GM12878 (cell line): ENCODE measurements around the gene ALOX12B. TPM values are rescaled to one million over a fixed set of nuclear protein-coding genes. Genes with fewer than 3 reads are reported as not detected.

ENCODE experiments used
- ATAC-seq: fragments of 200-7000 bp; cut with Tn5 transposase; 3 replicates; pipeline ENCODE4 v1.9.1; 2020; ENCODE audit warnings: mild to moderate bottlenecking, moderate library complexity
- BruUV-seq: library from RNA; stranded (reverse); fragments of 400-500 nt; replicated peaks from 2 replicates; lab custom pipeline; 2021; lab: Mats Ljungman, UMichigan
- CTCF ChIA-PET: fragments of 300-600 bp; sonication (Branson Sonifier 250); formaldehyde crosslinking; extraction: SDS; loops from one replicate; lab custom pipeline; 2021; ENCODE audit warnings: inconsistent platforms; lab: Yijun Ruan, JAX
- POLR2A ChIA-PET: fragments of 350-600 bp; formaldehyde crosslinking; extraction: SDS; loops from one replicate; lab custom pipeline; 2021; ENCODE audit warnings: inconsistent platforms; lab: Charles Lee
- RAD21 ChIA-PET: fragments of 300-600 bp; sonication (Branson Sonifier 250); formaldehyde crosslinking; loops from one replicate; lab custom pipeline; 2023; ENCODE audit warnings: antibody characterized with exemption; ENCODE audit not compliant: unreplicated experiment; lab: Charles Lee
- SMC1A ChIA-PET: fragments of 300-600 bp; sonication (Branson Sonifier 250); formaldehyde crosslinking; loops from one replicate; lab custom pipeline; 2023; ENCODE audit not compliant: unreplicated experiment, uncharacterized antibody; lab: Charles Lee
- DNase-seq: peaks from one replicate; pipeline ENCODE4 v3.0.0-alpha.2; 2011; ENCODE audit warnings: low read depth, low spot score
- FAIRE-seq: peaks from 3 replicates; lab custom pipeline; 2011; peaks lifted over from hg19 to GRCh38; lab: Jason Lieb, UNC
- H2AFZ ChIP-seq: 2 replicates; pipeline ENCODE4 v1.6.0; 2011; ENCODE audit warnings: low read depth, low read length, control low read depth; ENCODE audit not compliant: control insufficient read depth
- H3K27ac ChIP-seq: 2 replicates; pipeline ENCODE4 v1.5.1; 2011; ENCODE audit warnings: control low read depth; ENCODE audit not compliant: control insufficient read depth, insufficient read depth
- H3K27me3 ChIP-seq, 2 experiments: replicated peaks in 1 of 2; 2 replicates each; pipeline versions ENCODE4 v1.6.0 to v1.6.1; 2011; ENCODE audit warnings: low read length in 1 of 2; ENCODE audit not compliant: control insufficient read depth in 2 of 2, insufficient read depth in 2 of 2
- H3K36me3 ChIP-seq, 2 experiments: 2 replicates each; pipeline ENCODE4 v1.5.1; 2011; ENCODE audit warnings: low read length in 1 of 2; ENCODE audit not compliant: control insufficient read depth in 2 of 2, insufficient read depth in 2 of 2
- H3K4me1 ChIP-seq: 2 replicates; pipeline ENCODE4 v1.6.1; 2011; ENCODE audit warnings: mild to moderate bottlenecking, low read length, moderate library complexity, mixed read lengths; ENCODE audit not compliant: control insufficient read depth, insufficient read depth
- H3K4me2 ChIP-seq: 2 replicates; pipeline ENCODE4 v1.6.0; 2011; ENCODE audit warnings: control low read depth; ENCODE audit not compliant: control insufficient read depth, insufficient read depth
- H3K4me3 ChIP-seq: fragments of 200-600 bp; sonication (generic); 2 replicates; pipeline ENCODE4 v1.5.1; 2016
- H3K79me2 ChIP-seq: 2 replicates; pipeline ENCODE4 v1.6.0; 2011; ENCODE audit warnings: low read length; ENCODE audit not compliant: control insufficient read depth, insufficient read depth
- H3K9ac ChIP-seq: 2 replicates; pipeline ENCODE4 v1.8.0; 2011; ENCODE audit warnings: low read length, control low read depth, mixed read lengths; ENCODE audit not compliant: control insufficient read depth, insufficient read depth
- H3K9me3 ChIP-seq: replicated peaks from 3 replicates; pipeline ENCODE4 v1.5.1; 2011; ENCODE audit warnings: mild to moderate bottlenecking, low read length; ENCODE audit not compliant: control insufficient read depth, insufficient read depth
- H4K20me1 ChIP-seq: 2 replicates; pipeline ENCODE4 v1.6.0; 2011; ENCODE audit not compliant: control insufficient read depth, insufficient read depth
- BRCA1 ChIP-seq: IDR thresholded peaks from 2 replicates; pipeline ENCODE4 v1.6.1; 2011; ENCODE audit warnings: low read depth, low read length, improper control_type of control experiment
- CBFB ChIP-seq: IDR thresholded peaks from 2 replicates; pipeline ENCODE4 v1.6.1; 2016; ENCODE audit warnings: antibody characterized with exemption, low read depth
- CEBPB ChIP-seq, 2 experiments: fragments of 150-350 bp in 1 of 2; IDR thresholded peaks; 2 replicates each; pipeline ENCODE4 v1.6.1; 2012 to 2014; ENCODE audit warnings: low read depth in 2 of 2, low read length in 2 of 2, borderline replicate concordance in 1 of 2, inconsistent platforms in 1 of 2
- DPF2 ChIP-seq: fragments of 450-650 bp; IDR thresholded peaks from 2 replicates; pipeline ENCODE4 v1.6.1; 2017; ENCODE audit warnings: mild to moderate bottlenecking
- HDAC6 ChIP-seq: fragments of 200-600 bp; sonication (generic); IDR thresholded peaks from one replicate; pipeline ENCODE4 v1.8.0; 2017; ENCODE audit warnings: antibody characterized with exemption; ENCODE audit not compliant: unreplicated experiment
- IKZF1 ChIP-seq: fragments of 450-650 bp; conservative IDR thresholded peaks from 2 replicates; pipeline ENCODE4 v1.6.1; 2017; ENCODE audit warnings: antibody characterized with exemption, mild to moderate bottlenecking
- IKZF2 ChIP-seq, 2 experiments: fragments of 450-650 bp; IDR thresholded peaks; 2 replicates each; pipeline ENCODE4 v1.6.1; 2017; ENCODE audit warnings: mild to moderate bottlenecking in 2 of 2, moderate library complexity in 2 of 2
- MAX ChIP-seq: IDR thresholded peaks from 2 replicates; pipeline ENCODE4 v1.6.1; 2012; ENCODE audit warnings: low read depth, low read length, improper control_type of control experiment
- NFYA ChIP-seq: IDR thresholded peaks from 2 replicates; pipeline ENCODE4 v1.6.1; 2011; ENCODE audit warnings: low read depth, mild to moderate bottlenecking, low read length, improper control_type of control experiment, borderline replicate concordance
- POLR2AphosphoS2 ChIP-seq: IDR thresholded peaks from 2 replicates; pipeline ENCODE4 v1.6.1; 2011; ENCODE audit warnings: low read depth, mild to moderate bottlenecking, low read length, improper control_type of control experiment, moderate library complexity
- RCOR1 ChIP-seq: conservative IDR thresholded peaks from 2 replicates; pipeline ENCODE4 v1.6.1; 2012; ENCODE audit warnings: low read depth, low read length, improper control_type of control experiment
- RUNX3 ChIP-seq: IDR thresholded peaks from 2 replicates; pipeline ENCODE4 v1.6.1; 2012; ENCODE audit warnings: low read length, inconsistent platforms
- SMAD1 ChIP-seq: fragments of 450-650 bp; IDR thresholded peaks from 2 replicates; pipeline ENCODE4 v1.6.1; 2018; ENCODE audit warnings: mild to moderate bottlenecking, low read depth; ENCODE audit not compliant: partially characterized antibody
- STAT3 ChIP-seq: IDR thresholded peaks from 2 replicates; pipeline ENCODE4 v1.6.1; 2011; ENCODE audit warnings: low read depth, low read length, improper control_type of control experiment
- TCF3 ChIP-seq: IDR thresholded peaks from 2 replicates; pipeline ENCODE4 v1.6.1; 2012; ENCODE audit warnings: low read depth, mild to moderate bottlenecking, low read length, borderline replicate concordance; ENCODE audit not compliant: insufficient read depth
- YY1 ChIP-seq: IDR thresholded peaks from 2 replicates; pipeline ENCODE4 v1.6.1; 2011; ENCODE audit warnings: low read depth, mild to moderate bottlenecking, low read length
- ZSCAN29 ChIP-seq: fragments of 450-650 bp; IDR thresholded peaks from 2 replicates; pipeline ENCODE4 v1.6.1; 2017; ENCODE audit warnings: mild to moderate bottlenecking, moderate library complexity
- WGBS: methylation state at CpG from one replicate; pipeline ENCODE4 v1.1.6; 2016; ENCODE audit warnings: low lambda C conversion rate; ENCODE audit not compliant: insufficient replicate concordance, insufficient coverage; ENCODE audit errors: missing lambda C conversion rate; 5-methylcytosine and 5-hydroxymethylcytosine counted together
- in situ Hi-C: fragments of 300-500 bp; cut with MboI; formaldehyde crosslinking; loops from 9 replicates; pipeline ENCODE4 v1.14.3; 2018; ENCODE audit warnings: mixed read lengths
- intact Hi-C: fragments of 100-400 bp; cut with micrococcal nuclease; formaldehyde crosslinking; loops from one replicate; pipeline ENCODE4 v1.14.2; 2022; ENCODE audit not compliant: unreplicated experiment
- polyA plus RNA-seq, 11 experiments: library from polyadenylated mRNA; depleted of rRNA in 4 of 11; unstranded in 6 of 11; stranded (reverse) in 5 of 11; fragments of >200 nt; fragmentation: Nextera tagmentation in 4 of 11; fragmentation: Illumina TruSeq in 1 of 11; extraction: Ambion mirVana in 4 of 11; extraction: Trizol in 1 of 11; gene quantifications; 1 replicate in 1 of 11; 2 replicates in 10 of 11; pipeline versions ENCODE4 v1.2.1 to v1.2.3, GENCODE V29; 2011 to 2016; ENCODE audit warnings: inconsistent platforms in 2 of 11, missing spikeins in 2 of 11, low read depth in 1 of 11
- total RNA-seq, 4 experiments: library from RNA; depleted of rRNA in 3 of 4; stranded (reverse); fragments of >200 nt in 3 of 4; fragmentation: Illumina TruSeq in 1 of 4; extraction: Trizol in 1 of 4; gene quantifications; 2 replicates each; pipeline versions ENCODE4 v1.2.1 to v1.2.3, GENCODE V29; 2013 to 2021
- TF ChIP-seq, protein P1 (sequence below): fragments of 450-650 bp; IDR thresholded peaks from 2 replicates; pipeline ENCODE4 v1.6.1; 2017; ENCODE audit warnings: low read depth, mild to moderate bottlenecking, moderate library complexity
- TF ChIP-seq, protein P2 (sequence below): fragments of 450-650 bp; IDR thresholded peaks from 2 replicates; pipeline ENCODE4 v1.6.1; 2017; ENCODE audit warnings: mild to moderate bottlenecking, low read depth, inconsistent platforms; ENCODE audit not compliant: poor library complexity, severe bottlenecking

The ALOX12B gene
- total and polyA plus RNA-seq, 10 of the 15 experiments (the other 5 are each of a cell fraction or from before 2014, with no cell fraction given), result 0.17 to 0.54 TPM; not detected in 8

GRCh38 chr17:8056232-8056975, 31.1 kb downstream of the ALOX12B start:
- H4K20me1 ChIP-seq, result no peaks in the 10 kb centered on the region
- no peaks in the 10 kb centered on the region for H3K9me3 ChIP-seq
- H3K36me3 ChIP-seq, result no peaks in the 10 kb centered on the region
- intact Hi-C loops, result loop anchor here (2.0 to 5.0 kb wide), 4 partner anchors 39 to 314 kb away; partner anchors contain the start of gene NAA38
- ChIA-PET RAD21 (interaction anchor here (0.8 to 4.1 kb wide), 11 partner anchors 15 to 313 kb away, joined by 3 to 21 read pairs (median 8); partner anchors contain the start of gene NAA38), CTCF (interaction anchor here (0.9 to 8.3 kb wide), 32 partner anchors 9 to 312 kb away, joined by 3 to 159 read pairs (median 10); partner anchors contain the start of genes ALOX12B, ALOXE3, CNTROB and CYB5D1), POLR2A (interaction anchor here (0.6 to 1.3 kb wide), 3 partner anchors 12 to 124 kb away, joined by 3 to 4 read pairs (median 3); partner anchors contain the start of genes CNTROB and TRAPPC1), SMC1A (interaction anchor here (0.7 to 4.0 kb wide), 19 partner anchors 15 to 313 kb away, joined by 3 to 31 read pairs (median 4); partner anchors contain the start of genes ALOX15B, CNTROB, GUCY2D and NAA38)
- H3K4me1 ChIP-seq, result peaks cover 14% of the 10 kb centered on the region
- H3K4me2 ChIP-seq, result peak overlapping the region; percentile 54
- H3K27ac ChIP-seq, result no peak overlapping the region
- peaks cover 4% of the 10 kb centered on the region in 2 experiments; a peak in 1 of 4 replicates for H3K27me3 ChIP-seq
- DNase-seq, result peak; percentile 44
- in situ Hi-C loops, result no loop called here
- H3K79me2 ChIP-seq, result no peaks in the 10 kb centered on the region
- H2AFZ ChIP-seq, result peak overlapping the region; percentile 59
- BruUV-seq, result no TSS peak
- H3K4me3 ChIP-seq, result no peak overlapping the region
- peak; percentile 80 for ATAC-seq
- FAIRE-seq, result peak; percentile 74
- 31% methylated on average over 14 of the region's 14 CpGs for WGBS
- no peak overlapping the region for H3K9ac ChIP-seq
- TF ChIP-seq DPF2, result 0 out of 2 replicates have a peak, but pooled peaks have one; percentile 46
- no peak for TF ChIP-seq NFYA
- no peak for TF ChIP-seq MAX
- no peak for TF ChIP-seq HDAC6
- TF ChIP-seq, protein P1, sequence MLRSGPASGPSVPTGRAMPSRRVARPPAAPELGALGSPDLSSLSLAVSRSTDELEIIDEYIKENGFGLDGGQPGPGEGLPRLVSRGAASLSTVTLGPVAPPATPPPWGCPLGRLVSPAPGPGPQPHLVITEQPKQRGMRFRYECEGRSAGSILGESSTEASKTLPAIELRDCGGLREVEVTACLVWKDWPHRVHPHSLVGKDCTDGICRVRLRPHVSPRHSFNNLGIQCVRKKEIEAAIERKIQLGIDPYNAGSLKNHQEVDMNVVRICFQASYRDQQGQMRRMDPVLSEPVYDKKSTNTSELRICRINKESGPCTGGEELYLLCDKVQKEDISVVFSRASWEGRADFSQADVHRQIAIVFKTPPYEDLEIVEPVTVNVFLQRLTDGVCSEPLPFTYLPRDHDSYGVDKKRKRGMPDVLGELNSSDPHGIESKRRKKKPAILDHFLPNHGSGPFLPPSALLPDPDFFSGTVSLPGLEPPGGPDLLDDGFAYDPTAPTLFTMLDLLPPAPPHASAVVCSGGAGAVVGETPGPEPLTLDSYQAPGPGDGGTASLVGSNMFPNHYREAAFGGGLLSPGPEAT, result peak; percentile 49
- TF ChIP-seq POLR2AphosphoS2, result no peak
- TF ChIP-seq SMAD1, result no peak
- no peak for TF ChIP-seq YY1
- TF ChIP-seq, protein P2, sequence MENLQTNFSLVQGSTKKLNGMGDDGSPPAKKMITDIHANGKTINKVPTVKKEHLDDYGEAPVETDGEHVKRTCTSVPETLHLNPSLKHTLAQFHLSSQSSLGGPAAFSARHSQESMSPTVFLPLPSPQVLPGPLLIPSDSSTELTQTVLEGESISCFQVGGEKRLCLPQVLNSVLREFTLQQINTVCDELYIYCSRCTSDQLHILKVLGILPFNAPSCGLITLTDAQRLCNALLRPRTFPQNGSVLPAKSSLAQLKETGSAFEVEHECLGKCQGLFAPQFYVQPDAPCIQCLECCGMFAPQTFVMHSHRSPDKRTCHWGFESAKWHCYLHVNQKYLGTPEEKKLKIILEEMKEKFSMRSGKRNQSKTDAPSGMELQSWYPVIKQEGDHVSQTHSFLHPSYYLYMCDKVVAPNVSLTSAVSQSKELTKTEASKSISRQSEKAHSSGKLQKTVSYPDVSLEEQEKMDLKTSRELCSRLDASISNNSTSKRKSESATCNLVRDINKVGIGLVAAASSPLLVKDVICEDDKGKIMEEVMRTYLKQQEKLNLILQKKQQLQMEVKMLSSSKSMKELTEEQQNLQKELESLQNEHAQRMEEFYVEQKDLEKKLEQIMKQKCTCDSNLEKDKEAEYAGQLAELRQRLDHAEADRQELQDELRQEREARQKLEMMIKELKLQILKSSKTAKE, result no peak
- TF ChIP-seq CEBPB (IDR thresholded peaks at IDR 0.05; ENCODE audit: borderline replicate concordance in 1 of 2, low read depth in 2 of 2, low read length in 2 of 2), result peak in 1 of 2 experiments; percentile 71; a peak in 2 of 4 replicates
- TF ChIP-seq BRCA1, result no peak
- TF ChIP-seq IKZF2 (IDR thresholded peaks at IDR 0.05), result peak; percentile 29 to 50; a peak in 2 of 4 replicates
- TF ChIP-seq STAT3, result no peak
- no peak for TF ChIP-seq RCOR1
- peak; percentile 82 for TF ChIP-seq RUNX3
- 0 out of 2 replicates have a peak, but pooled peaks have one; percentile 27 for TF ChIP-seq IKZF1
- TF ChIP-seq ZSCAN29, result no peak
- no peak for TF ChIP-seq CBFB
- no peak for TF ChIP-seq TCF3
